Measurements from ENCODE around the gene NOC2L. TPM values are rescaled to one million over a fixed set of nuclear protein-coding genes. Genes with fewer than 3 reads are reported as not detected.

Gene NOC2L
- total RNA-seq, 1 experiment from 2014 or later = 130 TPM

DNA sequence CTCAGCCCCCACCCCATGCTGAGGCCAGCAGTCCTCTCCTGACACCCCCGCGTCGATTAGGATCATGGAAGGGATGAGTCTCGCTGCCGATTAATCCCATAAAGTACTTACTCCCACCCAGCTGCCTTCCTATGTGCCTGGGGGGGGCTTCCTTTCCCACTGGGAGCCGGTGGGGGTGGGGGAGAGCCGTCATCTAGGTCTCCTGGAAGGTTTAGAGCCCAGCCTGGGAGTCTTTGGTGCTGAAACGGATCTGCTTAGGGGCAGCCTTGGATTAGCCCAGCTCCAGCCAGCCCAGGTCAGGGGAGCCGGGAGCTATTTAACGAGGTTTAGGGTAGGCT, 25.5 kb downstream of the NOC2L start:
- Histone ChIP-seq H3K4ac (ENCODE audit: low read depth, low read length) (no peak overlapping the region), H2BK120ac (ENCODE audit: low read depth, low read length, poor library complexity, severe bottlenecking) (no peak overlapping the region), H3K27me3 (ENCODE audit: insufficient read depth, low read length) (peaks cover 56% of the 10 kb centered on the region), H3K9ac (ENCODE audit: extremely low read depth, insufficient read length, low read length) (no peak overlapping the region), H4K5ac (ENCODE audit: insufficient read length, low read depth, low read length) (no peak overlapping the region), H3K27ac (ENCODE audit: insufficient read length, low read depth, low read length) (no peak overlapping the region), H3K79me1 (ENCODE audit: insufficient read depth, low read depth, low read length, poor library complexity, severe bottlenecking) (no peaks in the 10 kb centered on the region), H3K23ac (ENCODE audit: insufficient read length, low read depth, low read length) (no peak overlapping the region), H3K4me2 (ENCODE audit: insufficient read depth, insufficient read length, low read length) (no peak overlapping the region), H2BK20ac (ENCODE audit: low read depth, low read length, poor library complexity, severe bottlenecking) (no peak overlapping the region), H2AK5ac (ENCODE audit: insufficient read length, low read length) (no peak overlapping the region), H3K18ac (ENCODE audit: insufficient read length, low read depth, low read length) (no peak overlapping the region), H3K9me3 (ENCODE audit: control insufficient read depth, low read depth, low read length) (no peaks in the 10 kb centered on the region), H3T11ph (ENCODE audit: low read length) (no peak overlapping the region), H2BK5ac (ENCODE audit: insufficient read length, low read length) (no peak overlapping the region), H3K14ac (ENCODE audit: insufficient read depth, low read length) (no peak overlapping the region), H2BK15ac (ENCODE audit: low read depth, low read length) (no peak overlapping the region), H3K56ac (ENCODE audit: insufficient read length, low read depth, low read length) (no peak overlapping the region), H3K79me2 (ENCODE audit: insufficient read depth, low read length) (no peaks in the 10 kb centered on the region), H3K4me1 (ENCODE audit: insufficient read depth, low read length) (no peaks in the 10 kb centered on the region), H4K8ac (replicated peaks; ENCODE audit: insufficient read length, low read depth, low read length) (no peak overlapping the region), H4K91ac (ENCODE audit: insufficient read length, low read depth, low read length) (no peak overlapping the region), H2BK12ac (ENCODE audit: insufficient read length, low read depth, low read length) (no peak overlapping the region), H4K20me1 (ENCODE audit: control insufficient read depth, insufficient read depth, insufficient read length) (peaks cover 5% of the 10 kb centered on the region), H3K23me2 (ENCODE audit: insufficient read length, low read depth, low read length, poor library complexity, severe bottlenecking) (no peaks in the 10 kb centered on the region), H2AFZ (ENCODE audit: low read length) (no peak overlapping the region)
- H3K27me3 Mint-ChIP-seq (ENCODE audit: low read depth) = peaks cover 87% of the 10 kb centered on the region
- no peak for DNase-seq
- H3K4me3 Mint-ChIP-seq = no peak overlapping the region
- H3K9me3 Mint-ChIP-seq = peaks cover 0 to 2% of the 10 kb centered on the region in 2 experiments; a peak in 1 of 5 replicates
- WGBS (ENCODE audit: extremely low coverage, insufficient read length, low lambda C conversion rate) = no CpG with 5 or more reads among the region's 10 CpGs
- H3K4me1 Mint-ChIP-seq = peaks cover 6 to 40% of the 10 kb centered on the region in 2 experiments
- H3K36me3 Mint-ChIP-seq (ENCODE audit: insufficient read depth in 1 of 3, low read depth in 3 of 3) = peaks cover 0 to 3% (median 2%) of the 10 kb centered on the region in 3 experiments; a peak in 2 of 7 replicates
- no peak overlapping the region for H3K27ac Mint-ChIP-seq
- TF ChIP-seq CTCF (conservative IDR thresholded peaks at IDR 0.05) = no peak

Data from H9 (cell line).